ENCODE data around the gene DYTN. TPM values are rescaled to one million over a fixed set of nuclear protein-coding genes. Genes with fewer than 3 reads are reported as not detected.

Gene DYTN
- polyA plus RNA-seq, 1 of the 3 experiments (the other 2 are of a cell fraction) = not detected

DNA sequence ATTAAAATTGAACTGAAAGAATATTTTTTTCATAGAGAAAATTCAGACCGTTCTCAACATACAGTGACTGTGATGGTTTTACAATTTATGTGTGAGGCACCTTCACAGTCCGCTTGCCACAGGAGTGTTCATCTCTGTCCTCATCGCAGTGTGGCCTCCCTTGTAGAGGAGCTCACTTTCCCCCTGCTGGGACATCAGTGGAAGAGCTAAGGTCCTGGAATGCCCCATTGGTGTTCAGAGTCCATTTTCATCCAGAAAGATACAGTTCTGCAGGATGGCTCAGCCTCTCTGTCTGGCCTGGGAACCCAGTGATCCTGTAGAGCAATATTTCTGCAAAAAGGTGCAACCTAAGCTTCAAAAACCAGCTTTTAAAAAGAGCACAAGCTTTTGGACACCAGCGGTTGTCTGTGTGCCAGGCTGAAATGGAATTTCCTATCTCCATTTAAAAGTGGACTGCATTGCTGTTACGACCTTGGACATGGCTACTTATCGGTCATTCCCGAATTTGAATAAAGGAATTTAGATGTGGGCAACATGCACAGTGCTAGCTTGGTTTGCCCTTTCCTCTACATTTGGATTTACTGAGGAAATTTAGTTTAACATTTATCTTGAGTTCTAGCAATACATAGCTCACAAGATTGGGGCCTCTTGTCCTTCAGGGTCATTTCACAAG lies 102.6 kb downstream of the DYTN start:
- ChIA-PET CTCF (no interaction called here), POLR2A (no interaction called here)
- no peak for DNase-seq
- Histone ChIP-seq H3K9me3 (no peaks in the 10 kb centered on the region), H3K9ac (no peak overlapping the region), H3K27ac (ENCODE audit: low read depth in 2 of 2, low read length in 1 of 2) (no peak overlapping the region), H3K79me2 (ENCODE audit: insufficient read depth) (no peaks in the 10 kb centered on the region), H2AFZ (ENCODE audit: low read depth) (no peak overlapping the region), H3K4me3 (ENCODE audit: low read depth in 2 of 2, low read length in 1 of 2) (no peak overlapping the region), H3K36me3 (replicated peaks in 1 of 2; ENCODE audit: control insufficient read depth in 1 of 2, insufficient read depth in 2 of 2, low read length in 1 of 2) (no peaks in the 10 kb centered on the region), H3K4me2 (no peak overlapping the region), H3K4me1 (ENCODE audit: control insufficient read depth in 1 of 2, insufficient read depth in 2 of 2, low read depth in 1 of 2, low read length in 1 of 2) (no peaks in the 10 kb centered on the region; a peak in 1 of 4 replicates), H3K27me3 (ENCODE audit: insufficient read depth) (no peaks in the 10 kb centered on the region), H3F3A (replicated peaks; ENCODE audit: insufficient read depth) (no peaks in the 10 kb centered on the region), H4K20me1 (ENCODE audit: insufficient read depth) (no peaks in the 10 kb centered on the region), H3K9me2 (no peaks in the 10 kb centered on the region)
- 77% methylated on average over 7 of the region's 7 CpGs for WGBS (ENCODE audit: low lambda C conversion rate)
- no peak for TF ChIP-seq SIN3A (IDR thresholded peaks at IDR 0.05; ENCODE audit: borderline replicate concordance, low read depth, low read length)
- no peak for TF ChIP-seq TCF12 (IDR thresholded peaks at IDR 0.05)
- no peak for TF ChIP-seq FOXJ3 (CRISPR knock-in tag; IDR thresholded peaks at IDR 0.05)
- TF ChIP-seq, protein P1, sequence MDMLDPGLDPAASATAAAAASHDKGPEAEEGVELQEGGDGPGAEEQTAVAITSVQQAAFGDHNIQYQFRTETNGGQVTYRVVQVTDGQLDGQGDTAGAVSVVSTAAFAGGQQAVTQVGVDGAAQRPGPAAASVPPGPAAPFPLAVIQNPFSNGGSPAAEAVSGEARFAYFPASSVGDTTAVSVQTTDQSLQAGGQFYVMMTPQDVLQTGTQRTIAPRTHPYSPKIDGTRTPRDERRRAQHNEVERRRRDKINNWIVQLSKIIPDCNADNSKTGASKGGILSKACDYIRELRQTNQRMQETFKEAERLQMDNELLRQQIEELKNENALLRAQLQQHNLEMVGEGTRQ (IDR thresholded peaks at IDR 0.05; ENCODE audit: borderline replicate concordance, low read depth, low read length) = no peak
- TF ChIP-seq RFX5 (IDR thresholded peaks at IDR 0.05; ENCODE audit: low read length) = no peak
- no peak for TF ChIP-seq ELF1 (IDR thresholded peaks at IDR 0.05)
- TF ChIP-seq RCOR1 (IDR thresholded peaks at IDR 0.05; ENCODE audit: low read length) = no peak
- no peak for TF ChIP-seq RAD21 (IDR thresholded peaks at IDR 0.05; ENCODE audit: low read length)
- no peak for TF ChIP-seq GABPA (IDR thresholded peaks at IDR 0.05; ENCODE audit: low read depth)
- TF ChIP-seq, protein P2, sequence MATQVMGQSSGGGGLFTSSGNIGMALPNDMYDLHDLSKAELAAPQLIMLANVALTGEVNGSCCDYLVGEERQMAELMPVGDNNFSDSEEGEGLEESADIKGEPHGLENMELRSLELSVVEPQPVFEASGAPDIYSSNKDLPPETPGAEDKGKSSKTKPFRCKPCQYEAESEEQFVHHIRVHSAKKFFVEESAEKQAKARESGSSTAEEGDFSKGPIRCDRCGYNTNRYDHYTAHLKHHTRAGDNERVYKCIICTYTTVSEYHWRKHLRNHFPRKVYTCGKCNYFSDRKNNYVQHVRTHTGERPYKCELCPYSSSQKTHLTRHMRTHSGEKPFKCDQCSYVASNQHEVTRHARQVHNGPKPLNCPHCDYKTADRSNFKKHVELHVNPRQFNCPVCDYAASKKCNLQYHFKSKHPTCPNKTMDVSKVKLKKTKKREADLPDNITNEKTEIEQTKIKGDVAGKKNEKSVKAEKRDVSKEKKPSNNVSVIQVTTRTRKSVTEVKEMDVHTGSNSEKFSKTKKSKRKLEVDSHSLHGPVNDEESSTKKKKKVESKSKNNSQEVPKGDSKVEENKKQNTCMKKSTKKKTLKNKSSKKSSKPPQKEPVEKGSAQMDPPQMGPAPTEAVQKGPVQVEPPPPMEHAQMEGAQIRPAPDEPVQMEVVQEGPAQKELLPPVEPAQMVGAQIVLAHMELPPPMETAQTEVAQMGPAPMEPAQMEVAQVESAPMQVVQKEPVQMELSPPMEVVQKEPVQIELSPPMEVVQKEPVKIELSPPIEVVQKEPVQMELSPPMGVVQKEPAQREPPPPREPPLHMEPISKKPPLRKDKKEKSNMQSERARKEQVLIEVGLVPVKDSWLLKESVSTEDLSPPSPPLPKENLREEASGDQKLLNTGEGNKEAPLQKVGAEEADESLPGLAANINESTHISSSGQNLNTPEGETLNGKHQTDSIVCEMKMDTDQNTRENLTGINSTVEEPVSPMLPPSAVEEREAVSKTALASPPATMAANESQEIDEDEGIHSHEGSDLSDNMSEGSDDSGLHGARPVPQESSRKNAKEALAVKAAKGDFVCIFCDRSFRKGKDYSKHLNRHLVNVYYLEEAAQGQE (IDR thresholded peaks at IDR 0.05; ENCODE audit: low read depth, low read length) = no peak
- no peak for TF ChIP-seq TAF1 (IDR thresholded peaks at IDR 0.05; ENCODE audit: borderline replicate concordance, low read depth, low read length)

DNA sequence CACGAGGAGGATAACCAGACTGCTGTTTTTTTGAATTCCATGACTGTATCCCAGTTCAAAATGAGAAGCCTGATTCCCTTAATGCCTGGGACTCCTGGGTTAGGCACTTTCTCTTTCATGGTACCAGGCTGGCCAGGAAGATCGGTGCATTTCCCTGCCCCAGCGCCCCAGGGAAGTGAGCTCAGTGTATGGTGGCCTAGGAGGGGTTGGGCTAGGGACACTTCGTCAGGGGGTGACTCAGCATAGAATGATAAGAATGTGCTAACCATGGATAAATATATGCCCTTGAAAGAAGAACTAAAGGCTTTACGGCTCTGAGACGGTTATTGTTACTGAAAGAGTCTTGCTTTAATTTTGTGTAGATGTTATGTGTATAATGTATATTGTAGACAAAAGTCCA lies 103.4 kb downstream of the DYTN start:
- H3K4me2 ChIP-seq = no peak overlapping the region
- WGBS (ENCODE audit: low lambda C conversion rate) = 63% methylated on average over 6 of the region's 6 CpGs
- DNase-seq = no peak

More for the DNA sequence above, 103.4 kb downstream of the DYTN start:
- H3K4me1 ChIP-seq (ENCODE audit: control insufficient read depth in 1 of 2, insufficient read depth in 2 of 2, low read depth in 1 of 2, low read length in 1 of 2) = no peaks in the 10 kb centered on the region; a peak in 1 of 4 replicates
- H3K9me2 ChIP-seq = no peaks in the 10 kb centered on the region
- H4K20me1 ChIP-seq (ENCODE audit: insufficient read depth) = no peaks in the 10 kb centered on the region
- no peaks in the 10 kb centered on the region for H3K27me3 ChIP-seq (ENCODE audit: insufficient read depth)
- no peaks in the 10 kb centered on the region for H3F3A ChIP-seq (replicated peaks; ENCODE audit: insufficient read depth)
- no peak overlapping the region for H3K27ac ChIP-seq (ENCODE audit: low read depth in 2 of 2, low read length in 1 of 2)
- H3K79me2 ChIP-seq (ENCODE audit: insufficient read depth) = no peaks in the 10 kb centered on the region
- H3K9ac ChIP-seq = no peak overlapping the region
- ChIA-PET POLR2A (no interaction called here), CTCF (interaction anchor here (1.0 to 1.2 kb wide), 2 partner anchors 8 to 10 kb away, joined by 3 read pairs; no protein-coding TSS in a partner anchor)
- no peak overlapping the region for H2AFZ ChIP-seq (ENCODE audit: low read depth)
- no peaks in the 10 kb centered on the region for H3K36me3 ChIP-seq (replicated peaks in 1 of 2; ENCODE audit: control insufficient read depth in 1 of 2, insufficient read depth in 2 of 2, low read length in 1 of 2)
- TF ChIP-seq NFIC (IDR thresholded peaks at IDR 0.05; ENCODE audit: borderline replicate concordance) (no peak), MXI1 (IDR thresholded peaks at IDR 0.05; ENCODE audit: low read depth, low read length) (no peak), NRF1 (IDR thresholded peaks at IDR 0.05; ENCODE audit: low read depth, low read length) (no peak), RXRA (IDR thresholded peaks at IDR 0.05; ENCODE audit: borderline replicate concordance, low read depth) (no peak), ELF1 (IDR thresholded peaks at IDR 0.05) (no peak)
- TF ChIP-seq, protein P3, sequence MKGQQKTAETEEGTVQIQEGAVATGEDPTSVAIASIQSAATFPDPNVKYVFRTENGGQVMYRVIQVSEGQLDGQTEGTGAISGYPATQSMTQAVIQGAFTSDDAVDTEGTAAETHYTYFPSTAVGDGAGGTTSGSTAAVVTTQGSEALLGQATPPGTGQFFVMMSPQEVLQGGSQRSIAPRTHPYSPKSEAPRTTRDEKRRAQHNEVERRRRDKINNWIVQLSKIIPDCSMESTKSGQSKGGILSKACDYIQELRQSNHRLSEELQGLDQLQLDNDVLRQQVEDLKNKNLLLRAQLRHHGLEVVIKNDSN (IDR thresholded peaks at IDR 0.05; ENCODE audit: borderline replicate concordance, low read depth) = no peak
- no peak overlapping the region for H3K4me3 ChIP-seq (ENCODE audit: low read depth in 2 of 2, low read length in 1 of 2)
- H3K9me3 ChIP-seq = no peaks in the 10 kb centered on the region
